HUDEP-2 (cell line): ENCODE results near the gene MAN1A1.
"Not testable (repeated sequence)": the region's sequence is repeated elsewhere in the genome, so short reads cannot be mapped to it uniquely, and the experiment has no call there.

Source experiments
- DNase-seq, 76 experiments: peaks; one replicate each; lab custom pipeline; 2025; ENCODE audit not compliant: unreplicated experiment in 76 of 76; lab: John Stamatoyannopoulos, UW

MAN1A1 gene

DNA sequence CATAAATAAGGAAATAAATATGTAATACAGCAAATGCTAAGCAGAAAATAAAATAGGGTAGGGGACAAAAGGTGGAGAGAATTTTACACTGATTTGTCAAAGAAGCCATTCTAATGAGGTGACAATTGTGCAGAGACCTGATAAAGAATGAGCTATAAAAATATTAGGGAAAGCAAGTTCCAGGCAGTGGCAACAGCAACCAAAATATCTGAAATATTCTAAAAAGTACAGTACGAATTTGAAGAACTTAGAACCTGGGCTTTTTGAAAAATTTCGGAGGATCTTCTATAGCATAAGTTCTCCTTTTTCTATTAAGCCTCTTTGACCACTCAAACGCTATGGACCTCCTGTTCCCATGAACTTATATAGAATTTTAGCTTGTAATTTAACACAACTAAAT is 173.1 kb downstream of the MAN1A1 start:
- no peak for DNase-seq

DNA sequence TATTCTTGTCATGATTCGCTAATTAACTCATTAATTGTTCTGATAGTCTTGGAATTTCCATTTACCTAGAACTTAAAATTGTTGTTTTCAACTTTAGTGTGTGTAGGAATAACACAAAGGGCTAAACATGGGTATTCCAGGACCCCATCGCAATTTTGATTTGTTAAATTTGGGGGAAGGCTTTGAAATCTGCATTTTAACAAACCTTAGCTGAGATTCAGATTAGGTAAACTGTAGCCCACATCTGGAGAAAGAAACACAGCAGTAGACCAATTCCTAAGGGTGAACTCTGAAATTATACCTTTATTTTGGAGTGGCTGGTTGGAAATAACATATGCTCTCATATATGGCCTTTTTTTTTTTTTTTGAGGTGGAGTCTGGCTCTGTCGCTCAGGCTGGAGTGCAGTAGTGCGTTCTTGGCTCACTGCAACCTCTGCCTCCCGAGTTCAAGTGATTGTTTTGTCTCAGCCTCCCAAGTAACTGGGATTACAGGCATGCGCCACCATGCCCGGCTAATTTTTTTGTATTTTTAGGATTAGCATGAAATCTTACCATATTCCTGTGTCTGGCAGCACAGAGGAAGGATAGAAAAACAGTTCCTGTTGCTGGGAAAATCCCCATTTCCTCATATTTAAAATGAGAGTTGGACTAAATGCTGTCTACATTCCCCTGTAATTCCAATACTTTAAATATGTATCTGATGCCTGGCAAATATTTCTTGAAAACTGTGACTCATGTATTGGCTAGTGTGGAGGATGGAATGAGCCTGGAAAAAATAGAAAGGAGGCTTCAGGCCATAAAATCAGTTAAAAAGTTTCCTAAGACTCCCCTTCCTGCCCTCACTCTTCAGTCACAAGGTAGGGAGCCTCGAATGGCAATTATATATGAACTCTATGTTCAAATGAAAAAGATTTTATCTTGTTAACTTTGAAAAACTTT is 174.4 kb downstream of the MAN1A1 start:
- no peak for DNase-seq

DNA sequence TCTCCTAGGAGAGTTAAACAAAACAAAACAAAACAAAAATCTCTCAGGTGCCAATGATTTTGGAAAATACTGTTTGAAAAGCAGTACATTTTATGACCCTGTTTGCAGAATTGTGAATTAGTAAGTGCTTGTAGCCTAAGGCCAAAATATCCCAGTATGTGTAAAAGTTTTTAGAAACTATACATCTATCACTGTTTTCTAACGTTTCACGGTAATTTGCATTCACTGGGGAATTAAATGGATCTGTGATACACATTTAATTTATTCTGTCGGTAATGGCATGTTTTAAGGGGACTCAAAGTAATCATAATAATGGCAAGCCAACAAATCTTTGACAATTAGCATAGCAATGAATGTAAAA is 175.5 kb downstream of the MAN1A1 start:
- no peak for DNase-seq

DNA sequence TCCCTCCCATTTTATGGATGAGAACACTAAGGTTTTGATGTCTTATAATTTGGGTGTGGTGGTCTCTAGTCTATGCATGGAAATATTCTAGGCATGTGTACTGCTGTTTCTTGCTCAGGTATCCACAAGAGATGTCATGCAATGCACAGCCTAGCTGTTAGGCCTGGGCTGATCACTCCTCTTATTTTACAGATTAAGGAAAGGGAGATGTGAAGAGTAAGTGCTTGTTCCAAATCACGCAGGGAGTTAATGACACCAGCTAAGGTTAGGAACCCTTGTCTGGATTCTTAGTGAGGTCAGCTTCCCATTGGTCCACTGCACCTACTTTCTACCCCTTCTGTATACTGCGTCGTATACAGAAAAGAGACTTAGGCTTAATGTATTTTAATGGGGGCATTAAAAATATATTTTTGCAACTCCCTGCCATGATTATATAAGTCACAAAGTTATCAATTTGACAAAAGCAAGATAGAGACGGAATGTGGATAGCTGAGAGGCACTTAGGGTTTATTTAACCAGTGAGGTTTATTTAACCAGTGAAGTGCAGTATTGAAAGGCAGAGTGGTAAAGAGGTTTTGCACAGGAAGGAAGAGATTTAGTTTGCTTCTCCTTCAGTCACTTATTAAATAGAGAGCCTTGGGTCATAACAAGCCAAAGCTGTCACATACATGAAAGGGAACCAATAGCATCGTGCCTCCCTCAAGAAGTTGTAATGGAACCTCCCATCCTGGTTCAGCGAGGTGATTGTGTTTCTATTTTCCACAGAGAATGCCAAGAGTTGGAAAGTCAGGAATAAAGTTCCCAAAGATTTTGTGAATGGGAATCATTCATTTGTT is 176.1 kb downstream of the MAN1A1 start:
- DNase-seq = no peak

DNA sequence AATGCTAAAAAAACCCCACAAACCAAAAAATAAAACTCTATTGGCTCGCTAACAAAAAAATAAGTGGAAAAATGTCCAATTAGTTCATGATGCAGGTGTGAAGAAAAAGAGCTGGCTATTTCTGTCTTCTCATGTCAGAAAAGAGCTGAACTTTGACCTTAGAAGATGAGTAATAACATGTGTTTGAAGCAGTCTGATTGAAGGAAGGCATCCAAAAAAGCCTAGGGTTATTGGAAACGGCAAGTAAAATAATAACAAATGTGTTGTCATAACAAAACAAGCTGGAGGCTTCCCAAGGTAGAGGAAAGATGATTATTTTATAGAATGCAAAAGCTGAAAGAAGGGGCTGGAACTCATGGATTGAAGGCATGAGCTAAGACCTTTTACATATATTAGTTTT is 176.7 kb downstream of the MAN1A1 start:
- no peak for DNase-seq

DNA sequence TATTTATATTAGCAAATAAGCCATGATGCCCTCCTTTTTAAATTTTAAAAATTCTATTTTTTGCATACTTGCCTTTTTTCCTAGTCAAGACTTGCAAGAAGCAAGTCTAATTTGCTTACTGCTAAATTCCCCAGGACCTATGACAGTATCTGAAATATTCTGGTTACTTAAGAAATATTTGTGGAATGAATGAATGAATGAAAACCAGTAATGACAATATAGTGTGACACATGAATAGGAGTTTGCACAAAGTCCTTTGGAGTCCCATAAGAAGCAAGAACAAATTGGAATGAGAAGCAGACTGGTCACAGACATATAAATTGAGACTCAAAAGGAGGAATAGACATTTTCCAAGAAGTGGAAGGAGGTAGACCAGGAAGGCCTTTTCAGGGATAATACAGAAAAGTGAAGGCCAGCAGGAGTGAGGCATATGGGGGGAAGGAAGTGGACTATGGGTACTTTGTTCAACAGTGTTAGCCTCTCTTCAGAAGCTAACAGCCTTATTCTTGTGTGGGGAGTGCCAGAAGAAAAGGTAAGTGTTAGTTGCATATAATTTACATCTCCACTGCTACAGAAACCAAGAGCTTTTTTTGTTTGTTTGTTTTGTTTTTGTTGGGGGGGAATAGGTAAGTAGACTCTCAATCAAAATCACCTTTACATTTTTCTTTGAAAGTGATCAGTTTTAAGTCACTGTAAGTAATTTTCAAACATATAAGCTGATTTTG is 177.5 kb downstream of the MAN1A1 start:
- DNase-seq = no peak

DNA sequence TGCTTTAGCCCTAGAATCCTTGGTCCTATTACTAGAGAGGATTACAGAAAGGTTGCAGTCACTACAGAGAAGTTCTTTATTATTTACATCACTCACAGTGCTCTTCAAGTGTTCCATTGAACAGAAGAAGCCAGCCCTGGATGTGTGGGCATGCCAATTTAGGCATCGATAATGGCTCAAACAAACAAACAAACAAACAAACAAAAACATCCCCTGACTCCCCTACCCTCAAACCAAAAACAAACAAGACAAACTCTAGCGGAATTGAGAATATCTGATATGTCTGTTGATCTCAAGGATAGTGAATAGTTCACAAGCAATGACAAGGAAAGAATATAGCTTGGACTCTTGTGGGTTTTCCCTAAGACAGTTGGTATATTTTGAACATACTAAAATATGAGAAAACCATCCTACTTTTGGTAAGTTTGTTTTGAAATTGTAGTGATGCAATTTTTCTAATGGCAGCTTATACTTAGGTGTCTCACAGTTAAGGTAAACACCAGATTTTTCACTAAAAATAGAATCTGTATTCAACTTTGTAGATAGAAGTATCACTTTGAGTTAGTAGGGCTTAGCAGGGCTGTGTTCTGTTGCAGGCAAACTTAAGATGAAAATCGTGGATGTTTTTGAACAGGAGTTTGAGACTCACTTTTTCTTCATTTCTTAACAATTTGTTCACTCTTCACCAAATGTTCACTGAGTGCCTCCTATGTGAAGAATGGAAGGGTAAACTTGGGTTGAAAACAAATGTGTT is 178.3 kb downstream of the MAN1A1 start:
- no peak for DNase-seq

DNA sequence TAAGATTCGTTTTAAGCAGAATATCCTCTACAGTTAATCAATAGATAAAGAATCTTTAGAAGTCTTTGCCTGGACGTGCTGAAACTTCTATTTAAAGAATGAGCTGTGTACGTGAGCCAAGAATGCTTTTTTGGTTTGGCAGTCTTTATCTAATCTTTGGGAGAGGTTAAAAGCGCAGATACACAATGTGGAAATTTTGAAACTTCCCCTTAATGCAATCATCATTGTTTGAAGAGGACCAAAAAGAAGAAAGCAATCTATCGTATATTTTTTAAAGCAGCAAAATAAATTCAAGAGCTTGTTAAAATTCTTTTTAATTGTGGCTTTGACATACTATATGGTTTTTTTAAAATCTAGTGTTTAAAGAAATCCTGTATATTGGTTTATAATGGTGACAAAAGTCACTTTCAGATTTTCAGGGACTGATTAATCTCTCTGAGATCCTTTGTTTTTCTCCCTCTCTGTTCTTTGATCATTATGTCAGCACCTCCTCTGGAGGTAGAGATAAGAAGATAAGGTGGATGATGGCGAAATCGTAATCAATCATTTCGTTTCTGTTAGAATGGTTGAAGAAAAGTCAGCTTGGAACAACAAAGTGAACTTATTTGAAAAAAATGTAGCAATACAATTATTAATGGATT is 179.0 kb downstream of the MAN1A1 start:
- DNase-seq = no peak

DNA sequence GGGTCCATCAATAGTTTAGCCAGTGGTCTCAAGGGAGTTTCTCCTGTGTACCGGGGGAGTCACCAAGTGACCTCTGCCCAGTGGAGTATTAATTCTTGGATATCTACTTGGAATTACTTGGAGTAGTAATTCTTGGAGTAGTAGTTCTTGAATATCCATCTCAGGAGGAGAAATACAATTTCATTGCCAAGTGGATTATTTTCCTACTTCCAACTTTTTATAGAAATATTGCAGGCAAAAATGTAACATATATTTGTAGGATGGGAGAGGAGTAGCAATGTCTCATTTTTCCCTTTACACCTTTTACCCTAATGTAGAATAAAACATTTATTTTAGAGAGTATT is 179.5 kb downstream of the MAN1A1 start:
- no peak for DNase-seq

DNA sequence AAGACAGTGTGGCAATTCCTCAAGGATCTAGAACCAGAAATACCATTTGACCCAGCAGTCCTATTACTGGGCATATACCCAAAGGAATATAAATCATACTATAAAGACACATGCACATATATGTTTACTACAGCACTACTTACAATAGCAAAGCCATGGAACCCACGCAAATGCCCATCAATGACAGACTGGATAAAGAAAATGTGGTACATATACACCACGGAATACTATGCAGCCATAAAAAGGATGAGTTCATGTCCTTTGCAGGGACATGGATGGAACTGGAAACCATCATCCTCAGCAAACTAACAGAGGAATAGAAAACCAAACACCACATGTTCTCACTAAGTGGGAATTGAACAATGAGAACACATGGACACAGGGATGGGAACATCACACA is 180.2 kb downstream of the MAN1A1 start:
- not testable (repeated sequence) for DNase-seq

DNA sequence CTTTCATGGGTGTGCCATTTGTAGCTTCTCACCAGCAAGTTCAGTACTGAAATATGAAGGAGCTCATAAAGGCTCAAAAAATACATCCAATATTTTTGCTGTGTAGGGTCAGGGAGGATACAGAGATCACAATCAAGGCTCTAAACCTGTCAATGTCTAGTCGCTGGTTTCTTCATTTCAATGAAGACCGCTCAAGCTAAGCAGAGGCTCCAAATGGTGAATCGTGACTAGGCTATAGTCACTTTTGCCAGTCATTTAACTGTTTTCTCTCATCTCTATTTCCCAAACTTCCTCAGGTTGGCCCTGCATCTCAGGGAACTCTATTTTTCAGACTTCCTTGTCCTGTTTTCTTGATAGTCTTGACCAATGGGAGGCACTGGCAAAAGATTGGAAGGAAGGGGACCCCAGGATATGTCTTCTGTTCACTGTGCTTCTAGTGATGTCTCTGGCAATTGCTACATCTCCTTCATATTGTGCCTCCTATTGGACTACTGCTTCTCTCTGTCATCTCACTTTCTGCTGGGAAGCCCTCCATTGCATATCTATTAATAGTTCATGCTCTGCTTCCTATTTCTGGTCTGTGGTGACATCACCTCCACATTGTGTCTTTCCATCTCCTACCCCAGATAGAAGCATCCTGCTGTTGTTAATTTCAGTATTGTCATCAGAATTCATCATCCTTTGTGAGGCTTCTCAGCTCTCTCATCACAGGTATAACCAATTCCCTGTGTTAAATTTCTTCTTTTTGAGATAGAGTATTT is 183.4 kb downstream of the MAN1A1 start:
- DNase-seq = no peak

DNA sequence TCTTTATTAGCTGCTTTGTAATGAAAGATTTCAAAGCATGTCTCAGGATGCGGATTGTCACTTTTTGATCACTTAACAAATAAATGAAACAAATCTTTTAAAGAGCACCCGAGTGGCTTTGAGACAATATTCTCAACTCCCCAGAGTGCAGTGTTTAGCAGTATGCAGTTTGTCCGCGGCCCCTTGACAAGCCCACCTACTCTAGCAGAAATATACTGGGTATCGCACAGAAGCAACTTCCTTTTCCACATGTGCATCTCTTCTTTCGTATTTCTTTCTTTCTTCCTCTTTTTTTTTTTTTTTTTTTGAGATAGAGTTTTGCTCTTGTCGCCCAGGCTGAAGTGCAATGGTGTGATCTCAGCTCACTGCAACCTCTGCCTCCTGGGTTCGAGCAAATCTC is 186.6 kb downstream of the MAN1A1 start:
- no peak for DNase-seq

DNA sequence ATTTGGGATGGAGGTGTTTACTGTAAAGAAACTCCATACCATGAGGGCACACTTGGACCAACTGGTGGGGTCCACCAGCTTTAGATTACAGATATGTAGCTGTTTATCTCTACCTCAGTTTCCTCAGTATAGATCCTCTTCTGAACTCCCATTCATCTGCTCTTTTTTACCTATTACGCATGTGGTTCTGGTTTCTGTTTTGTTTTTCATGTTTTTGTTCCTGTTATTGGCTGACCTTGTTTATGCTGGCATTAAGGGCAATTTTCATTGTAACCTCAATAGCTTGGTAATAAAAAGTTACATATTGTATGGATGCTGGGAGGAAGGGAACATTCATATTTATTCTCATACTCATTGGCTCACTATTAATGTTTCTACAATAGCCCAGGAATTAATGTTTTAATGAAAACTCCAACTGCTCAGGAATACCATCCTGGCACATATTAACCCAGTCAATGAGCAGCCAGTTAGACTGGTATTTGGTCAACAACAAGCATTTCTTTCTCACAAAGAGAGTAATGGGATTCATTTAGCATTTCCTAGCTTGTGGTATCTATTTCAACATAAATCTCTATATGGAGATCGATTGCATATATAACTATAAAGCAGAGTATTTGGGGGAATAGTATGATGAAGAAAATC is 187.3 kb downstream of the MAN1A1 start:
- DNase-seq = no peak

DNA sequence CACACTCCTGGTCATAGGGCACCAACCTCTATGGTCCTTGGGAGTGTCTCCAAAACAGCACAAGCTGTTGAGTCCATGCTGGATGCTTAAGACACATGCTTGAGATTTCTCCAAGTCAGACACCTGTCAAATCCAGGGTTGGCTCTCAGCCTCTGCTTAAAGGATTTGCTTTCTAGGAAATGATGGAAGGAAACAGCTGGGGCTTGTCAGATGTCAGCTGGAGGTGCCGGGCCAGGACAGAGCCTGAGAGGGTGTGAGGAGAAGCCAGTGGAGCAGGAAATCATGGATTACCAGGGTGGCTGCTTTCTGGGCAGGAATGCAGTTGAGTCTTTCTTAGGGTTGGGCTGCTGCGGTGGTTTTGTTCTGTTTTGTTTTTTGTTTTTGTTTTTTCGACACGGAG is 188.1 kb downstream of the MAN1A1 start:
- DNase-seq = no peak

DNA sequence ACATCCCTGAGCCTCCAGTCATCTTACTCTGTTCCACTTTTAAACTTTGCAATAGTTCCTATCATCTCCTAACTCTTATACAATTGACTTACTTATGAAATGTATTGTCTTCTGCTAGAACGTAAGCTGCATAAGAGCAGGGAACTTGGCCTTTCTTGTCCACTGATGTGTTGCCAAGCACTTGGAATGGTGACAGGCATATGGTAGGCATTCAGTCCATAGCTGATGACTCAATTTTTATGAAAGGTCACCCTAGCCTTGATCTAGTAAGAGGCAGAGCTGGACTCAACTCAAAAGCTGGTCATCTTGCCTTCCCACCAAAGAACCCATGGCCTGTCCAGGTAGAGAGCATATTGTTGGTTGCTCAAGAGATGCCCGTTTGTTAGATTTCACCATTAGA is 188.7 kb downstream of the MAN1A1 start:
- DNase-seq = no peak

DNA sequence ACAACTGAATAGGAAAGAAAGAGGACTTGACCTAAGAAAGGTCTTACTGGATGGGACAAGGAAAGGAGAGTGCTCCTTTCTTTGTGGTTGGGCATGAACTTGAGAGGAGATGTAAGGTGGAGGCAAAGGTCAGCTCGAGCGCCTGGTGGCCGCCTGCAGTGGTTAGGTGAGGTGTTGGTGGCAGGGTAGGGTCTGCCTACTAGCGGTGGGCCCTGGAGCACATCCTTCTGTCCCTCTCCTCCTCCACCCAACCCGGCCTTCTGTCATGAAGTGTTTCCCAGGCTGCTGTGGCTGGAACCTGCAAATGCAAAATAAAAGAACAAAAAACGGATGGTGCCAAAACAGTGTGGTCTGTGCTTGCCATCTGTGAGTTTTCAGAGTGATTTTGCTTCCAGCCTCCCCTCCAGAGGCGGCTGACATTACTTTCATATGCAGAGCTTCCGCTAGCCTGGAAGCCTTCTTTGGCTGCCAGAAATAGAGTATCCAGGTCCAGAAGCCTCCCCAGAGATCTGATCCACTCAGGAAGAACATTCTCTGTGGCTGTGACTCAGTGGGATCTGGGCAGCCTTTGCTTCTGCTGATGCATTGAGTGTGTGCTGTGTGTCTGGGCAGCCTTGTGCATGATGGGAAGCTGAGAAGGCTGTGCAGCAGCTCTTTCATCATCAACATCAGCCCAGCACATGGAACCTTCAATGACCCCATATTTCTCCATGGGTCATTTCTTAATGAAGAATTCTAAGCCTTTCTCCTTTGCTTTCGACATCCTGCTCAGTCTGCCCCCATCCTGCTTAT is 191.3 kb downstream of the MAN1A1 start:
- DNase-seq = no peak

DNA sequence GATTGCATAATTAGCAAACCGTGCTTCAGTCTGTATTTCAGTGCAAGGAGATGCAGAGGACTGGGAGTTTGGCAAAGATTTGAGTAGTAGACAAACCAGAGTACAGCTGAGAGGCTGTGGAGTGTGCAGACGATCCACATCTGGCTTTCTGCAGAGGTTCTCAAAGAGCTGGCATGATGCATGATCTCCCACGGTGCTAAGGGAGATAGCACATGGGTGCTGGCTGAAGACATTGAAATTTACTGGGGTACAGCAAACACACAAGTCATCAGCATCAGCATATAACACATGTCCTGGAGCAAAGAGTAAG is 192.1 kb downstream of the MAN1A1 start:
- DNase-seq = no peak

DNA sequence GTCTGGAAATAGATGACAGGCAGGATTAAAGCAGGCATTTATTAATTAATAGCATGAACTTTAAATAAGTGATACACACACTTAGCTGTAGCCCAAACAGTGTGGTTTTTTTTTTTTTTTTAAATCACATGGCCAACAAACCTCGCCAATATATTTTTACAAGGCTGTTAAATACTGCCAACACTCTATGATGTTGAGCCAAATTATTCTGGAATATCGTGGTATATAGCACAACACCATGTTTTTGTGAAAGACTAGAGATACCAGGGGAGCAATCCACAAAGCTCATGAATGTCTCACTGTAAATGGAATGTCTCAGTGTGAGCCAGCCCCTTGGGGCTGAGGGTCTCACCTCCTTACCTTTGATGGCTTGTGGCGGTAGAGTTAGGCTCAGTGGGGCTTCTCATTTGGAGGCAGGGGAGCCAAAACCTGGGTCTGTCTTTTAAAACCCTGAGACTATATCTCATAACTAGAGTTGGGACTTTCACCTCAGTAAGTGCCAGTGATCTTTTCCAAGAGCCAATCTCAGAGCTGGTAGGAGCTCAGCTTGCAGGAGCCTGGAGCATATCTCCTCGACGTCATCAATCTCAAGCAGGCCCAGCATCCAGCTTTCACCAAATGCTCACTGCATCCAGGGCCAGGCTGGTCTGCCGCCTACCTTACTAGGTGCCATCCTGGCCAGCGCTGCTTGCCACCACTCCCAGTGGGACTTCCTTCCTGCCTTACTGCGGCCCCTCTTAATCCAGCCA is 192.6 kb downstream of the MAN1A1 start:
- no peak for DNase-seq
